ENCODE data around the gene ISCA1.

GRCh38 chr9:86318187-86318586, 35.8 kb upstream of the ISCA1 start:
- TF ChIP-seq CEBPB (IDR thresholded peaks at IDR 0.05) = no peak
- no peak for TF ChIP-seq CTCF (IDR thresholded peaks at IDR 0.05)
- no peak for TF ChIP-seq POLR2A (IDR thresholded peaks at IDR 0.05; ENCODE audit: low read length)
- no peak for TF ChIP-seq POLR2AphosphoS2 (conservative IDR thresholded peaks at IDR 0.05; ENCODE audit: low read length)
- TF ChIP-seq EP300 (IDR thresholded peaks at IDR 0.05) = no peak
- no peak for TF ChIP-seq REST (IDR thresholded peaks at IDR 0.05)
- TF ChIP-seq KDM1A (IDR thresholded peaks at IDR 0.05; ENCODE audit: low read depth) = no peak
- TF ChIP-seq EHMT2 (IDR thresholded peaks at IDR 0.05; ENCODE audit: low read depth) = no peak
